Measurements from ENCODE around the gene CYP26A1. TPM values are rescaled to one million over a fixed set of nuclear protein-coding genes. Genes with fewer than 3 reads are reported as not detected.

The CYP26A1 gene
- total RNA-seq, 1 donor from 2014 or later = 10.0 TPM

DNA sequence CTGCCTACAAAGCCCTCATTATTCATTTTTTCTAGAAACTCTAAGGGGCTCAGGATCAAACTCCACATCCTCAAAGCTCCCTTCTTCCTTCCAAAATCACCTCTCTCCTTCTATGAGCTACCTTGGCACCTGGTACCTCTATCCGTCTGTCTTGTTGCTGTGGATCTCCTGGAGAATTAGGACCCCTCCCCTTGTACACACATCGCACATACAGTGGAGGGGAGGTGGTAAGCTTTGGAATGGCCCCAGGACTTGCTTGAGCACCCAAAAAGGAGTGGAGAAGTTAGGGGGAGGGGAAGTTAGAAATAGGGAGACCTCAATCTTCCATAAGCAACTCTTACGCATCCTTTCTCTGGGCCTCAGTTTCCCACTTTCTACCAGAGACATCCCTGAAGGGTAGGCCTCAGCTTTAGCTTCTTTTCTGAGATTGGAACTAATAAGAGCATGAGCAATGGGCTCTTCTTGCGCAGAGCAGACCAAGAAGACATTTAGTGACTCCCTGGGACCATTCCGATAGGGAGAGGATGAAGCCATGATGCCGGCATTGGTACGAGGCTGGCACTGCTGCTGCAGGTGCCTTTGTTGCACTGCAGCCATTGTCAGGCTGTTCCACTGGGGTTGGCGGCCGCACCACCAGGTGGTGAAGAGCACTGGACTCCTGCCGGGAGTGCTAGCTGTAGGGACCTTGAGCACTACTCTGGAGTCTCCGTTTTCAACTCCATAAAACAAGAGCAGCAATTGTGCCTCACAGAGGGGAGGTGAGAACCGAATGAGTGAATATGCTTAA is 8.6 kb upstream of the CYP26A1 start:
- DNase-seq = no peak

DNA sequence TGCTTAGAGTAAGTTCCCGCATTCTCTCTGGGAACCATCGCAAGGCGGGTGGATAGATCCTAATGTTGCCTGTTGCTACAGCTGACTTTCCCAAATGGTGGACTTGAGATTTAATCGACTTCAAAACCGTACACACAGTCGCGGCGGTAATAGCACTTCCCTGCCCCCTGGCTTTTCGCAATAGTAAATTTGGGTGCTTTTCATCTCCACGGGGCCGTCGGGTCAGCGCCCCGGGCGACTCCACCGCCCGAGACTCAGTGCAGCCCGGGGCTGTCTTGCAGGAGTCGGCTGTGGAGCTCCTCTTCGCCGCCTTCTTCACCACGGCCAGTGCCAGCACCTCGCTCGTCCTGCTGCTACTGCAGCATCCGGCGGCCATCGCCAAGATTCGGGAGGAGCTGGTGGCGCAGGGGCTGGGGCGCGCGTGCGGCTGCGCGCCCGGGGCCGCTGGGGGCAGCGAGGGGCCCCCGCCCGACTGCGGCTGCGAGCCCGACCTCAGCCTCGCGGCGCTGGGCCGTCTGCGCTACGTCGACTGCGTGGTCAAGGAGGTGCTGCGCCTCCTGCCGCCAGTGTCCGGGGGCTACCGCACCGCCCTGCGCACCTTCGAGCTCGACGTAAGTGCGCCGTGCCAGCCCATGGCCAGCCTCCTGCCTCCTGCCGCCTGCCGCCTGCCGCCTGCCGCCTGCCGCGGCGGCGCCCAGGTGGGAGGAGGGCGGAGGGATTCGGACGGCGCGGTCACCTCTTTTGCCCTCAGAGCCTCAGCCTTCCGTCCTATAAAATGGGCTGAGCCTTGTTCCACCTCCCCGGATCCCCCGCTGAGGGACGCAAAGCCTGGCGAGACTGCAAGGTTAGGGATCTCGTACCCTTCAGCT is 7.8 kb upstream of the CYP26A1 start:
- DNase-seq = no peak

DNA sequence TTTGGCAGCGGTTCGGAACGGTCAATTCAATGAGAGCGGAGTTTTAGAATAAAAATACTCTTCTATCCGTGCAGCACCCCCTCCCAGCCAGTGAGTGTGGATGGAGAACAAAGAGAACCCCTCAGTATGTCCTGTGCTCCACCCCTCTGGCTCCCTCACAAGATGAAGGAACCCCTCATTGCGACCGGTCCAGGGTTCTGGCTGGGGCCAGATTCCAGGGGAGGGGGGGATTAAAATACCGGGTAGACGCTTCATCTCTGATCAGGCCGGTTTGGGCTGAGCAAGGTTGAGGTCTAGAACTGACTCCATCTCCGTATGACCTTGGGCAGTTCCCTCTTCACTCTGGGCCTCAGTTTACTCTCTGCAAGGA is 7.2 kb upstream of the CYP26A1 start:
- no peak for DNase-seq

DNA sequence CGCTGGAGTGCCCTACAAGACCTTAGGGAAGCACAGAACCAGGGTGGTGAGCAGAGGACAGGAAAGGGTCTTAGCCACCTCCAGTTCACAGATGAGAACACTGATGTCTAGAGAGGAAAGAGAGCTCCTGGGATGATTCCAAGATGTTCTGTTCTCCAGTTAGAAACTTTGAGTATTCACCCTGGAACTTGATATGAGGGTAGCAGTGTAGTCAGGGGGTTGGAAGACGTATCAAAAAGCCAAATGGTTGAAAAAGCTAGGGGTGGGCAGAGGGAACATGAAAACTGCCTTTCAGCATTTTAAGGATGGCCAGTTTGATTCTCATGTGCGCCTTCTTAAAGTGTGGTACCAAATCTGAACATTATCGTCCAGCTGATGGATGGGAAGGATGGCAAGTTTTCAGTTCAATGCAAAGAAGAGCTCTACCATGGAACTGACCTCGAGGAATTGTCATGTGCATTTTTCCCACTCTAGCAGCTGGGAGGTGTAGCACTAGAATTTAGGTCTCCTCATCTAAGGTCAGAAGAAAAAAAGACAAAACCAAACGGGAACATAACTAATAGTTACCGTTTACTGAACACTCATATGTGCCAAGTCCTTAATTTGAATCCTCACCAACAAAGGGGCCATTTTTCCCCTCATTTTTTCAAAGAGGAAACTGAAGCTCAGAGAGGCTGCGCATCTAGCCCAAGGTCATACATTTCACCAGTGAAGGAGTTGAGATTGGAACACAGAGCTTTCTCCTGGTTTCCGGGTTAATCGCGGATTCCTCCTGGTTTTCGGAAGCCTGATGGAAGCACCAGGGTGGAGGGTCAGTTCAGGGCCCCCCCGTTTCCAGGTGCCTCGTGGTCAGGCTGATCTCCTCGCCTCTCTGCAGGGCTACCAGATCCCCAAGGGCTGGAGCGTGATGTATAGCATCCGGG is 6.0 kb upstream of the CYP26A1 start:
- DNase-seq = no peak

DNA sequence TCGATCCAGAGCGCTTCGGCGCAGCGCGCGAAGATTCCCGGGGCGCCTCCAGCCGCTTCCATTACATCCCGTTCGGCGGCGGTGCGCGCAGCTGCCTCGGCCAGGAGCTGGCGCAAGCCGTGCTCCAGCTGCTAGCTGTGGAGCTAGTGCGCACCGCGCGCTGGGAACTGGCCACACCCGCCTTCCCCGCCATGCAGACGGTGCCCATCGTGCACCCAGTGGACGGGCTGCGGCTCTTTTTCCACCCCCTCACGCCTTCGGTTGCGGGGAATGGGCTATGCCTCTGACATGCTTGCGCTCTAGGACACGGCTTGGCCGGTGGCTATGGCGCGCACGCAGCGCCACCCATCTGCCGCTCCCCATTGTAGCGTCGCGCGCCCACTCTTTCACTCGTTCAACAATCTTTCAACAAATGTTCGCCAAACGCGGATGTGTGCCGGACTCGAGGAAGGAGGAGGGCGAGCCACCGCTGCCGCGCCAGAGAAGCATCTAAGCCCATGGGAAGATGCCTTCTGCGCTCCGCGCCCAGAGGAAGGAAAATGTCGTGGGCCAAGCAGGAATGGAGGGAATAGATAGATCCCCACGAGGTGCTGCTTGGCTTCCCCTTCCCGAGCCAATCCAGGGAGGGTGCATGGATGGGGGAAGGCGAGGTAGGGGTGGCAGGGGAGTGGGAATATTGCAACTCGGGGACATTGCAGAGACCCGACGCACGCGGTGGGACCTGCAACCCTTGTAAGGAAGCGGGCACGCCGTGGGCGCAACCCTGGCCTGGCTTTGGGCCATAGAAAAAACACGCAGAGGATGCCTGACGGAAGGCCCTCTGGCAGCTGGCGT is 5.1 kb upstream of the CYP26A1 start:
- no peak for DNase-seq

DNA sequence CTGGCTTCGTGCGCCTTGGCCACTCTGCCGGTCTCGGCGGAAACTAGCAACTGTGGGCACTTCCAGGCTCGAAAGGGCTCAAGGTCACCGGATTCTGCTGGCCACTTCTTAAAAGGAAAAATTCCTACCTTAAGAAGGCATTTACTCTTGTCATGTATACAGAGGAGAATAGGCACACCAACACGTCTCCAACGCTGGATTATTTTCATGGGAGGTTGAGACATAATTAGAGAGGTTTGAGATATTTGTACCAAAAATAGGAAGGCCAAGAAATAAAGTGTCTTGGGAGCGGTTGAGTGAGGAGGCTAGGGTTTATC is 4.5 kb upstream of the CYP26A1 start:
- DNase-seq = no peak

DNA sequence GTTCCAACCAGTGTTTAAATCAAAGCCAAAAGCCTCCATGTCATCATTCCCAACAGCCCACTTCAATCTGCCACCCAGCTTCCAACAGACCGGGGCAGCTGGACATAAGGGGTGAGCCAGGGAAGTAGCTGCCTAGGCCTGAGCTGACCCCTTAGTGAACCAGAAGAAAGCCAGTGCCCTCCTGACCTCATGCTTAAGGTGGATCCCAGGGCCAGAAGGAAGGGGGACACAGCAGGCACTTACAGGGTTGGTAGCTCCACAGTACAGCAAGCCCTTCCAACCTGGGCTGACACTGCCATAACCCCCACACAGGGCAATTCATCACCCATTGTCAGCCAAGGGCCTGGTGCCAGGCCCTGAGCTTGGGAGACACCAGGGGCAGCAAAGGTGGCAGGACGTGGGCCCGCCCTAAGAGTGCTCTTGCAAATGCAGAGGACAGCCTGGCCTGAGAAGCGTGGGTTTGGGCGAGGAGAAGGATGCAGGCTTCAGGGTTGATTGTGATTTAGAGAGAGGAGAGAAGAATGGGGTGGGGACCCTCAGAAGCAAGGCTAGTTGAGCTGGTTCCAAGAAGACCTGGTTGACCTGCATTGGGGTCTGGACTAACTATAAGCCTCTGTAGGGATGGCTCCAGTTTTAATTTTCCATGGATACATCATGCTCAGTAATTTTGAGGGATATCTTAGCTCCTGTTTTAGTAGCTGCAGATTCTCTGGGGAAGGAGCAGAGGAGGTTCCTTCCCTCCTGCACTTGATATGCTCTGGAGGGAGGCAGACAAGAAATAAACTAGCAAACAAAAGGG is 3.1 kb upstream of the CYP26A1 start:
- no peak for DNase-seq

DNA sequence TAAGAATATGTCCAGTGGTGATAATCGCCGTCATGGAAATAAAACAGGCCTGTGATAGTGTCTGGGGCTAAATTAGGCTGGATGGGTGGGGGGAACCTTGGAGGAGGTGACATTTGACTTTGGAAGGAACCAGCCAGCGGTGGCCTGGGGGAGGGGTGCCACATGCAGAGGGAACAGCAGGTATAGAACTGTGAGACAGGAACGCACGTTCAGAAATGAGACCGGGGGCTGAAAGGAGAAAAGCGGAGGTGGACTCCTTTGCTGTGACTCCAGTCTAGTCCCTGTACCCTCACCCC is 2.6 kb upstream of the CYP26A1 start:
- DNase-seq = no peak

DNA sequence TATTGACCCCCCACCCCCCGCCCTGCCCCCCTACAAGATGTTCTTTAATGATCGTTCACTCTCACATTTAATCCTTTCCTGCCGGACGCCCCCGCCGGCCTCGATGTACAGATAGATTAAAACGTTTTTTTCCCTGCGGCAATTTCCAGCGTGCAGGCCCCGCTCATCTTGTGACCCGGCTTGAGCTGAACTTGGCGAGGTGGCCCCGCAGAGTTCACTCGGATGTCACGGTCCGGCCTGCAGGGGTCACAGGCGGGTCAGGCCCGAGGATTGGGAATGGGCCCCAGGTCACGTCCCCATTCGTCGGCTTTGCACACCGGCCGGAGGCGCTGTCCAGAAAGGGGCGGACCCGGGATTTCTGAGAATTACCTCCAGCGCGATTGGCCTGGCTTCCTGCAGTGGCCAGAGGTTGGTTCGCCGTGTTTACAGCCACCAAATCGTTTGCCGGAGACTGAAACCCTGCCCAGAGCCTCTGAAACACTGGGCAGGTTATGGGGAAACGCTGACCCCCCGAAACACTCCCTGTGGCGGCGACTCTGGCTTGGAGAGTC is 1.9 kb upstream of the CYP26A1 start:
- no peak for DNase-seq

DNA sequence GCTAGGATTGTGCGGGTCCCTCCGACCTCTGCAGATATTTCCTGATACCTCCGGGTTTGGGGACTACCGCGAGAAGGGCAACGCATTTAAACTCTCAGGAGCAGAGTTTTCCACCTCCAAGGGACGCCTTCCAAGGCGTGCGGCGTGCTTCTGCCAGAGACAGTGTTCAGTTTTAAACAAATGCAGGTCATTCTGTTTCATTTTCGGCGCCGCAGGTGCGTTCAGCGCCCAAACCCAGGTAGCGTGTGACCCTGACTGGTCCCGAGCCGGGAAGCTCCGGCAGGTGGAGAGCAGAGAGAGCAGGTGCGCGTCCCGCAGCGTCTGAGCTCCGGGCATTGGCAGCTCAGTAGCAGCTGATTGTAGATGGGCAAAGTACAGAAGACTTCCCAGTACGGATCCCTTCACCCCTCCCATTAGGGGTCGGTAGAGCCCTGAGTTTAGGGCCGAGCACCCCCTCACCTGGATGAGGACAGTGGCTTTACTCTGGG is 1.4 kb upstream of the CYP26A1 start:
- no peak for DNase-seq

DNA sequence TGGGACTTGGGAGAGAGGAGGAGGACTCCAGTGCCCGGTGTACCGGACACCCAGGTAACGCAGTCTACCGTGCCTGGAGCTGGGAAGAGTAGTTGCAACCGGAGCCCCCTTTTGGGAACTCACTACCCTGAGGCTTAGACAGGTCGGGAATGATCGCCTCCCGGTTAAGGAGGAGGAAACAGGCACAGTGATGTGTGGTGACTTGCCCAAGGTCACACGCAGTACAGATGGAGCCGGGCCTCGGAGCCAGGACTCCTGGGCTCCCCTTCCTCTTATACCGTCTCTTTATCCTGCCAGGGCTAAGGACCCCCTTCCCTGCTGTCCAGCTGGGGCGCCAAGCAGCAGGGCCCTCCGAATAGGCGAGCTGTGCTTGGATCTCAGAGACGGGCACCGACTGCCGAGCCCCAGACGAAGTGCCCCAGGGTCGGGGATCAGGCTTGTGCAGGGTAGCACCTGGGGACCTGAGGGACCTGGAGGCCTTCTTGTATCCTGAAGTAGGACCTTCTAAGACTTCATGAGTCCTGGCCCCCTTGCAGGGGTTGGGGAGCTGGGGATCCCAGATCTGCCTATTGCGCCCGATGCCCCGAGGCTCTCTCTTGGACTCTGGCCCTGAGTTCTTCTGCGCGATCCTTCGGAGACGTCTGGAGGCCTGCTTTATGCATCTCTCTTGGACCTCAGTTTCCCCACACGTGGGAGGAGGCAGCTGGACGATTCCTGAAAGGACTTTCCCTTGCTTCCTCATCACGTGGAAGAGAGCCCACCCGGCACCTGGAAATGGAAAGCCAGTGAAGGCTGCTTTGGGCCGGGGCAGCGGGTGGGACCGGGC is 767 bp upstream of the CYP26A1 start:
- DNase-seq = no peak

DNA sequence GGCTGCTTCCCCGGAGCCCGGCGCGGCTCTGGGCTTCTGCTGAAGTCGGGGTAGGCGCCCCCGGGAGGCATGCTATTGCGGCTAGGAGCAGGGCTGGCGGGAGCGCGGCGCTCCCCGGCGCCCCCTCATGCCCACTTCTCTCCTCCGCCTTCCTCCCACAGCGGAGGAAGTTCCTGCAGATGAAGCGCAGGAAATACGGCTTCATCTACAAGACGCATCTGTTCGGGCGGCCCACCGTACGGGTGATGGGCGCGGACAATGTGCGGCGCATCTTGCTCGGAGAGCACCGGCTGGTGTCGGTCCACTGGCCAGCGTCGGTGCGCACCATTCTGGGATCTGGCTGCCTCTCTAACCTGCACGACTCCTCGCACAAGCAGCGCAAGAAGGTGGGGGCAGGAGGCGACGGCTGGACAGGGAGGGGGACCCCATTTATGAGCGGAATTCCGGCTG is 479 bp downstream of the CYP26A1 start:
- DNase-seq = no peak

DNA sequence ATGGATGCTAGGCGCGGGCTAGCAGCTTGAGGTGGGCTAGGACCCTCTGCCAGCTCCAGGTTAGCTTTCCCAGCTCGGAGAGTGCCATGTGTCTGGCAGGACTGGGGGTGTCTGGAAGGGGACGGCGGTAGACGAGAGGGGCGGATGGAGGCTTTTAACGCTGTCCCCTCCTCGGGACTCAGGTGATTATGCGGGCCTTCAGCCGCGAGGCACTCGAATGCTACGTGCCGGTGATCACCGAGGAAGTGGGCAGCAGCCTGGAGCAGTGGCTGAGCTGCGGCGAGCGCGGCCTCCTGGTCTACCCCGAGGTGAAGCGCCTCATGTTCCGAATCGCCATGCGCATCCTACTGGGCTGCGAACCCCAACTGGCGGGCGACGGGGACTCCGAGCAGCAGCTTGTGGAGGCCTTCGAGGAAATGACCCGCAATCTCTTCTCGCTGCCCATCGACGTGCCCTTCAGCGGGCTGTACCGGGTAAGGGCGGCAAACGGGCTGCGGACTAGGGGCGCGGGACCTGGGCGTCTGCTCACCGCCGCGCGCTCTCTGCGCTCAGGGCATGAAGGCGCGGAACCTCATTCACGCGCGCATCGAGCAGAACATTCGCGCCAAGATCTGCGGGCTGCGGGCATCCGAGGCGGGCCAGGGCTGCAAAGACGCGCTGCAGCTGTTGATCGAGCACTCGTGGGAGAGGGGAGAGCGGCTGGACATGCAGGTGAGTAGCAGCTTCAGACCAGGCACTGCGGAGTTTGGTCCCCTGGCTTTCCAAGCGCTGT is 1.1 kb downstream of the CYP26A1 start:
- DNase-seq = no peak

DNA sequence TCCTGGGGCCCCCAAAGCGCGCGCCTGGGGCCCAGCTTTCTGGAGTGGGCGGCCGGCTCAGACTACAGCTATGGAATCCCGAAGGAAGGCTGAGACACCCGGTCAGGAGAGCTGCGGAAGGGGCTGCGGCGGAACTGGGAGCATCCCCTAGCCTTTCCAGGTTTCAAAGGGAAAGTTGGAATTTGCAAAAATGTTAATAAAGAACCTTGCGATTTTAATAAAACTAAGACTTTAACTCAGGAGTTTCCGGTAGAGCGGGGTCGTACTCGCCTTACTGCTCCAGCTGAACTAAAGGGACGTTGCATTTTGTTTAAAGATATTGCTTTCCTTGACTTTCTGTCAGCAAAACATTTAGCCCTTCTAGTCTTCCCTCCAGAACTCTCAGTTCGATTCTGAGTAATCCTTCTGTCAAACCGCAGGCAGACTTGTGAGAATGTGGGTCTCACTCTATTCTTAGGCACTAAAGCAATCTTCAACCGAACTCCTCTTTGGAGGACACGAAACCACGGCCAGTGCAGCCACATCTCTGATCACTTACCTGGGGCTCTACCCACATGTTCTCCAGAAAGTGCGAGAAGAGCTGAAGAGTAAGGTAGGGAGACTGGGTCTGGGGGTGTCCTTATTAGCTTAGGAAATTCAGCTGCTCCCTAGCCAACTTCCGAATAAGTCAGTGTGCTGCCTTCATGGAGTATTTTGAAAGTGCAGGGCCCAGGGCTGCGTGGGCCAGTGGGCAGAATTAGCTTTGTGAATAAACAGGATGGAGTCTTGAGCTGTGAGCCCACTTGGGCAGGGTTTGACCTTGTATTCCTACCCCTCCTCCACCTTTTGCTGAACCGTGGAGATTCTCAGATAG is 1.9 kb downstream of the CYP26A1 start:
- no peak for DNase-seq

DNA sequence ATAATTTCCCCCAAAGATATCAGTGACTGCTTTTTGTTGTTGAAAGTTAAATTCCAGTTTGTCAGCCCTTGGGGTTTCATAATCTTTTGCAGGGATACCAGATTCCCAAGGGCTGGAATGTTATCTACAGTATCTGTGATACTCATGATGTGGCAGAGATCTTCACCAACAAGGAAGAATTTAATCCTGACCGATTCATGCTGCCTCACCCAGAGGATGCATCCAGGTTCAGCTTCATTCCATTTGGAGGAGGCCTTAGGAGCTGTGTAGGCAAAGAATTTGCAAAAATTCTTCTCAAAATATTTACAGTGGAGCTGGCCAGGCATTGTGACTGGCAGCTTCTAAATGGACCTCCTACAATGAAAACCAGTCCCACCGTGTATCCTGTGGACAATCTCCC is 3.2 kb downstream of the CYP26A1 start:
- DNase-seq = no peak

DNA sequence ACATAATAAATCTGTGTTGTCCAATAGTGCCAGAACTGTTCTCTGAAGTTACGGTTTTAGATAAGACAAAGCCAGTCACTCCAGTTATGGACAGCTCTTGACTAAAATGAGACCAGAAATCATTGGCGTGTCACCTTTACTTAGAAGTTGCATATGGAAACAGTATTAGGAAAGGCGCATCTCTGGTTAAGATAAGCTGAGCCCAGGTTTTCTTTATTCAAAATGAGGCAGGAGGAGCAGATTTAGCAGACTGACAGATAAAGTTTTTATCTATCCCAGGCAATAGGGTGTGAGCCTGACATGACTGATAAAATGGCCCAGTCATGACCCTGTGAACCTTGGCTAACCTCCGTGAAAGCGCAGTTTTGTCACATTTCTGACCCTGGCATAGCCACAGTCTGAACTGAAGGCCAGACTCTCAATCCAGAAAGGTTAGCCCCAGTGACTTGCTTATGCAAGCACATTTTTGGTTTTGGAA is 4.2 kb downstream of the CYP26A1 start:
- no peak for DNase-seq

DNA sequence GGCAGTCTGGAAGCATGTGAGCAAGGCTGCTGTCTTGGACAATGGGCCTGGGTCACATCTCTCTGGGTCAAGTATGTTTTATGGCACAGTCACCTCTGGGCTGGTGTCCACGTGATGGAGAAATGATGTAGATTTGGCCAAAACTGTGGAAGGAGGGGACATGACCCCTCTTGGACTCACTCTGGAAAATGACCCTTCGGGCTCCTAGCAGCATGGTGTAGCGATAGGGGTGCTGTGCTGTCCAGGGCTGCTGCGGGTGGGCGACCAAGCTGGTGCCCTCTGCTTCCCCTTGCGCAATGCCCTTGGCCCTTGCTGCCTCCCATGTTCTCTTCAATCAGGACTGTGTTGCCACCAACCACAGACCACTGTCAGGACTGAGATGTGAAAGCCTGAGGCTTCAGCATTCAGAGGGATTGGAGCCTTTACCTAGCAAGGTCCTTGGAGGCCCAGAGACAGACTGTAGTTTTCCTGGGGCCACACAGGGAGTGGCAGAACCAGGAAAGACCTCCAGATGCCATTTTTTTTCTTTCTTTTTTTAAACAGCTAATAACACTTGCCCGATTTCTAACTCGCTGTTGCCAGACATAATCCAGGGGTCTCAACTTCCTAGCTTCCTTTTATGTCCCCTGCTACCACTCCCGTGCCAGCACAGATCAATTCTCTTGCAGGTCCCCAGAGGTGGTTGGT is 6.1 kb downstream of the CYP26A1 start:
- DNase-seq = no peak

Data from occipital lobe (tissue), 2 donors.